GM19467 (cell line): ENCODE measurements around the gene PODN.

Source experiments
- ATAC-seq: cut with Tn5 transposase; IDR thresholded peaks from one replicate; pipeline ENCODE4 v1.9.1; 2021; ENCODE audit warnings: mild to moderate bottlenecking, moderate library complexity; ENCODE audit not compliant: unreplicated experiment

PODN gene

GRCh38 chr1:53088616-53089300 is 26.7 kb downstream of the PODN start:
- no peak for ATAC-seq

DNA sequence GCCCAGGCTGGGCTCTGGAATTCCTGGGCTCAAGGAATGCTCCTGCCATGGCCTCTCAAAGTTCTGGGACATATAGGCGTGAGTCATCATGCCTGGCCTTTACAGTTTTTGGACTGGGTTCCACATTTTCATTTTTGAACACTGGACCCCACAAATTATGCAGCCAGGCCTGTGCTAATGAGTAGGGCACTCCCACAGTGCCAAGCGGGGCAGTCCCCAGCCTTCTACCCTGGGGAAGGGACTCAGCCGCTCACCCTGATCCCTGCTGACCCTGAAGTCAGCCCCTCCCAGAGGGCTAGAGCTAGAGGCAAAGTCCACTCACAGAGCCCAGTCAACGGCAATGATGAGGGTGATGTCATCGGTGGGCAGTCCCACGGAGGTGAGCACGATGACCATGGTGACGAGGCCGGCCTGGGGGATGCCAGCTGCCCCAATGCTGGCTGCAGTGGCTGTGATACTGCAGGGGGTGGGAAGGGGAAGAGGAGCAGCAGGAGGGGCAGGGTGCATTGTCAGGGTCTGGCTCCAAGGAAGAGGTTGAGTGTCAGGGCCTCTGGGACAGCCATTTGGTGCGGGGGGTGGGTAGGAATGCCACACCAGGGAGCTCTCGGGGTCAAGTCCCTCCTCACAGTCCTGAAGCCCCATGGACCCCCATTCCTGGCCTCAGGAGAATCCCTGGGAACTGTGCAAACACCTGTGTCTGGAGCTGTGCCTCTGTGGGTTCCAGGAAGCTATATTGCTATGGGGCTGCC is 27.6 kb downstream of the PODN start:
- ATAC-seq: no peak

DNA sequence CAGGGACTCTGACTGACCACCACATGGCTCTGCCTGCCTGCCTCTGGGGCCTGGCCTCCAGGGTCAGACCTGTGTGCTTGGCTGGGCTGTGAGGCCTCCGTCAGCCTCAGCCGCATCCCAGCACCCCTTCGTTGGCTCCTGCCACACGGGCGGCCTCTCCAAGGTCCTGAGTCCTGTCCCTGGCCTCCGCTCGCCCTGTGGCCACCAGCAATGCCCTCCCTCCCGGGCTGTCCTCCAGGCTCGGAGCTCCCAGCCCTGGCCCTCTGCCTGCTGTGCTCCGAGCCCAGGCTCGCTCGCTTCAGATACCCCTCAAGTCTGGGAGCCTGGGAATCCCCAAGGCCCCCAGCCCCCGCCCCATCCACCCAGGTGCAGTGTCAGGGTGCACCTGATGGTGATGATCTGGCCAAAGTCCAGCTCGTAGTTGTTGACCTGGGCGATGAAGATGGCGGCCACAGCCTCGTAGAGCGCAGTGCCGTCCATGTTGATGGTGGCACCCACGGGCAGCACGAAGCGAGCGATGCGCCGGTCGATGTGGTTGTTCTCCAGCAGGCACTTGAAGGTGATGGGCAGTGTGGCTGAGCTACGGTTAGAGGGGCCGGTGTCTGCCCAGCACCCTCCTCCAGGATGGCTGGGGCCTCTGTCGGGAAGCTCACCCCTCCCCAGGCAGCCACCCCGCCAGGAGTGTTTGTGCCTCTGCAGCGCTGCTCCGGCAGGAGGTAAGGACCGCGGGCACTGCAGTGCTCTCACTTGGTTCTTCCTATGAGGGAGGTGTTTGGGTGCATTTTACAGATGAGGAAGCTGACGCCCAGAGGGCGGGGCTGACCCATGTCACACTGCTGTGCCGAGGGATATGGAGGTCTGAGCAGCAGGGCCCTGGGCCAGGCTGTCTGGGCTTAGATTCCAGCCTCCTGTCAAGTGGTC is 28.5 kb downstream of the PODN start:
- no peak for ATAC-seq

DNA sequence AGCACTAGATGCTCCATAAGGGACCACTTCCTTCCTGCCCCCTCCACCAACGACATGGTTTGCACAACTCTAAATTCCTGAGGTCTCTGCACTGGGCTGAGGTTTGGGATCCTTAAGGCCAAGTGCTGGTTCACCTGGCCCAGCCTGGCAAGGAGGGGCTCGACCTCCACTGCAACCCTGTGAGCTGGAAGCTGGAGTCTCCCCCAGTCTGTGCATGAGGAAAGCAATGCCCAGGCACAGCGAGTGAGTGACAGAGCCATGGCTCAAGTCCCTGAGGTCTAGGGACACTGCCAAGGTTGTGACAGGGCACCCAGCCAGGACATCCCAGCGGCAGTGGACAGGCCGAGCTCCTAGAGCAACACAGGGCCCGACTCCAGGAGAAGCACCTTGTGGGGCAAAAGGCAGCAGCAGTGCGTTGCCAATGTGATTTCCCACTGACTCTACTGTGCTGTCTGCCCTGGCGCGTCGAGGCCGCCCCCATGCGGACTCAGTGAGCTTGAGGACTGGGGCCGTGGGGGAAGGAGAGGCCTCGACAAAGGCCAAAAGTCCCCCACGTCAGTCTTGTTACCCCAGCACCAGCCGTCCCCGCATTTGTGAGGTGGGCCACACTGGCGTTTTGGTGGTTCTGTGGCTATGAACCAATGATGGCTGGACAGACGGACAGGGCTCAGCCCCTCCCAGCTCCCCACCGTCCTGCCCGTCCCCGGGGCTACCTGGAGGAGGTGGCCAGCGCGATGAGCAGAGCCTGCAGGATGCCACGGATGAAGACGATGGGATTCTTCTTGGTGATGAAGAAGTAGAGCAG is 30.0 kb downstream of the PODN start:
- no peak for ATAC-seq

DNA sequence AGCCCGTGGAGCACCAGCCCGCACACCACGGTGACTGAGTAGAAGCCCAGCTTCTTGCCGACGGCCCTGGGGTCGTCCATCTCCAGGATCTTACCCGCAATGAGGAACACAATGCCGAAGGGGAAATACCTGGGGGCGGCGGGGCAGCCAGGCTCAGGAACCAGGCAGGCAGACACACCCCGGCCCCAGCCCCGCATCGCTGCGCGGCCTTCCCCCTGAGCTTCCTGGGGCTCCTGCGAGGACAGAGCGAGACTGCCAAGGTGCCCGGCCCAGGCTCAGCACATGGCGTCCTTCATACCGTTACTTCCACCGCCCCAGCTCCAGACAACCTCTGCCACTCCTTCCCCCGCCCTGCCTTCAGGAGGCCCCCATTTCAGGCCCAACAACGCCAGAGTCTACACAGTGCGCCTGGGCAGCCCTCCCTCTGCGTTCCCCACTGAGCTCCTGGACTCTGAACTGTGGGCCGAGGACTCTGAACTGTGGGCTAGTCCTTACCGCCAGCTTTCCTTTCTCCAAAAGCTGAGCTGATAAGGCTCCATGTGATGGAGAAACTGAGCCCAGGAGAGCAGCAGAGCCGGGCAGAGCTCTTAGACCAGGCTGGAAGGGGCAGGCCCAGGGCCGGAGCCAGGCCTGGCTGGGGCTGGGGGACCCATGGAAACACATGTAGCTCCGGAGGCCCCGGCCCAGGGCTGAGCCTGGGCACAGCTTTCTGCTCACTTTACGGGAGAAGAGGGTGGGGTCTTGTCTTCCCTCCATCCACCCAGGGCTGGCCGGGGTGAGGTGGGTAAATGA is 30.8 kb downstream of the PODN start:
- no peak for ATAC-seq

DNA sequence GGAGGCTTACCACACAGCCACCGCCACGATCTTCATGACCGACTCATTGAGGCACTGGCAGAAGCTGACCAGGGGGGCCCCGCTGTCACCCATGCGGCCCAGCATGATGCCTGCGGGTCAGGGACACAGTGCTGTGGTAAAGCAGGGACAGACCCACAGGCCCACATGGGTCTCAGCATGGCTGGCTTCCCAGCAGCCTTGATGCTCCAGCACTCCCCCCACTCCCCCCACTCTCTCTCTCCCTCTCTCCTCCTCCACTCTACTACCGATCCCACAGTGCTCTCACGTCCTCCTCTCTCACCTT is 31.4 kb downstream of the PODN start:
- ATAC-seq: no peak

- ATAC-seq: no peak
Observed at GRCh38 chr1:53093778-53094532, 31.9 kb downstream of the PODN start.

DNA sequence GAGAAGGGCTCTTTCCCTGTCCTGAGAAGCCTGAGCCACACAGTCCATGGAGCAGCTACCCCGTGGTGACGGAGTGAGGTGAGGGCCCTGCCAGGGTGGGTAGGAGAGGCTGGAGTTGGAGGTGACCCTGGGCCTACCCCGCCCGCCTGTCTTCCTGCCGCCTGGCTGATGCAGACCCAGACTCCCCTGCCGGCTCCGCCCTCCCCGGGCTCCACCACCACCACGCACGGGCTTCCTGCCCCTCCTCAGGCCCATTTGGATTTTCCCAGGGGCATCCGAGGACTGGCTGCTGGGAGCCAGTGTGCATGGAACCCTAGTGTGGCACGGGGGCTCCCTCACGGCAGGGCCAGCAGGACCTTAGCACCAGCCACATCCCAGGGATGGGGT is 32.5 kb downstream of the PODN start:
- no peak for ATAC-seq

GRCh38 chr1:53104289-53104913 is 42.4 kb downstream of the PODN start:
- ATAC-seq: no peak

- no peak for ATAC-seq
Observed at GRCh38 chr1:53107090-53107489, 45.1 kb downstream of the PODN start.

DNA sequence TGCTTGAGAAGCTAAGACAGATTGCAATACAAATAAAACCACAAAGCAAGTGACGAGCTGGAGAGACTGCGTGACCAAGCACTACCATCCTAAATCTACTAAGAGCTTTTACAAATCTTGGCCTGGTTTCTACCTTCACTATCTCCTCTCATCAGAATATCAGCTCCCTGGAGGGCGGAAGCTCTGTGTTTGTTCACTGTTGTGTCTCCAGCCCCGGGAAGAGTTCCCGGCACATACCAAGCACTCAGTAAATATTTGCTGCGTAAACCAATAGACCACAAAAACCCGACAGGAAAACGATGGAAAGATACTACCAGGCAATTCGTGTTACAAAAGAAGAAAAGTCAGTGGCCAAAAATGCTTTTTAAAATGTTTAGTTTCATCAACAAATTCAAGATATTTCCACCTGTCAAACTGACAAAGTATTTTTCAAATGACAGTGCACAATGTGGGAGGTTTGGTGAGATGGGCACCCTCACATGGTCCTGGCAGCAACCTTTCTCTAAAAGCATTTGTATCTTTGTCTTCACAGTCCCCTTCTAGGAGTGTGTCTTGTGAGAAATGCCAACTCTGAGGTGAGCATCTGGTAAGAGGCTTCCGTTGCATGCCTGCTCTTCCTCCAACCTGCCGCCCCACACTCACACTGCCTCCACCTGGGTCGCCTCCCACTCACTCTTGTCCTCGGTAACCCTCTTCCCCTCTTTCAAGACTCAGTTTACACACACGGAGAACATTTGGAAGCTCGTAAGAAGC is 45.7 kb downstream of the PODN start:
- ATAC-seq: no peak

DNA sequence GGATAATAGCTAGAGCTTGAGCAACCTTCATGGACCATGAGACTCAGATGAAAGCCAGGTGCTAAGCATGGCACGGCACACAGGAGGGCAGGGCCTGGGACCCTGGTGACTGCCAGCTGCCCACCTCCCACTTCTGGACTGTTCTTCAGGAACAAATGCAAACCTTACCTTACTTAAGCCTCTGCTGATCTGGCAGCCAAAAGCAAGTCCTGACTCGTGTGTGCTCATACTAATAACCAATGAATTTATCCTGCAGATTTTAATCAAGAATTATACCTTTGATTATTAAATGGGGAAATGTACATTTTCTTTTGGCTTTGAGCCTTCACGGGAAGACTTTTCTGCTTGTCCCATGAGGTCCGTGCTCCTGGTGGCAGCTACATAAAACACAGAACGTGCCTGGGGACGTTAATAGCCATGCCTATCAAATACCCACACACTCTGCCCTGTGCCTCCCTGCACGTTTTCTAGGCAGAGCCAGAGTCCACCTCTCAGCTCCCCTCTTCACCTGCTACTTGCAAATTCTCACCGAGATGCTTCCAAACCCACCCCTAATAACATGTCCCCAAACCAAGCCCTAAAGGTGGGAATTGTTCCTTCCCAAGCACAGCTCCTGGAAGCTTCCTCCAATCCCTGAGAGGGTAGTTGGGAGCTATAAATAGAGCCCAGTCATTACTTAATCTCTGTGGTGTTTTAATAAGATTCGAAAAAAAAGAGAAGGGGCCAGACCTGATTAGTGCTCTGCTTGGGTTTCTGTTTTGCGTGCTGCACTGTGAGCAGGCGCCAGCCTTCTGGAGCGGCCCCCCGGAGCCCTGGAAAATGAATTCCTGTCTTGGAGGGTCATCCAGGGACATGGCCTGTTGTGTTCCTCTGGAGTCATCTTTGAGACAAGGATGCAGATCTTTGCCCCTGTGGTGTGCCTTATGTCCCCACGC is 46.9 kb downstream of the PODN start:
- no peak for ATAC-seq

DNA sequence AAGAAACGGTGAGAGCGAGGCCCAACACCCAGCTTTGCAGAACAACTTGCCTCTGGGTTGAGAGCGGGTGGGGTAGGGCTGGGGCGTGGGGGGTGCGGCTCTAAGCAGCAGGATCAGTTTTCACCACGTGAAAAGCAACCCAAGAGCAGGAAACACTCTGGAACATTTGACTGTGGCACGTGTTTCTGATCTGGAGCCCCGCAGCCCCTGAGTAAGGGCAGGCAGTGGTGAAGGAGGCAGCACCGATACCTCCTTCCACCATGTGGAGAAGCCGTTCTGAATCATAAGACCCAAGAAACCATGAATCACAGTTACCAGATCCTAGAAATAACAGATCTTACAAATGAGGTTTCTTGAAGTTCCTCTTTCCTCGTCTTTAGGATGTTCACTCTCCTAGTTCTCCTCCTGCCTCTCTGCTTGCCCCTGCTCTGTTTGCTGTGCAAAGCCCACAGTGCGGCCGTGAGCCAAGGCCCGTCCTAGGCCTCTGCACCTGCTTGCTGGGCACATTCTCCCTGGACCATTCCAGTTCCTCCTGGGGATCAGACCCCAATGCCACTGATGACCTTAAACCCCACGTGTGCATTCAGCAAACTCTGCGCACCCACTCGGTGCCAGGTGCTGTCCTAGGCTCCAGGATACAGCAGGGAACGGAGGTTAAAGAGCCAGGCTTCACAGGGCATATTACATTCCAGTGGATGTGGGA is 48.5 kb downstream of the PODN start:
- ATAC-seq: no peak

DNA sequence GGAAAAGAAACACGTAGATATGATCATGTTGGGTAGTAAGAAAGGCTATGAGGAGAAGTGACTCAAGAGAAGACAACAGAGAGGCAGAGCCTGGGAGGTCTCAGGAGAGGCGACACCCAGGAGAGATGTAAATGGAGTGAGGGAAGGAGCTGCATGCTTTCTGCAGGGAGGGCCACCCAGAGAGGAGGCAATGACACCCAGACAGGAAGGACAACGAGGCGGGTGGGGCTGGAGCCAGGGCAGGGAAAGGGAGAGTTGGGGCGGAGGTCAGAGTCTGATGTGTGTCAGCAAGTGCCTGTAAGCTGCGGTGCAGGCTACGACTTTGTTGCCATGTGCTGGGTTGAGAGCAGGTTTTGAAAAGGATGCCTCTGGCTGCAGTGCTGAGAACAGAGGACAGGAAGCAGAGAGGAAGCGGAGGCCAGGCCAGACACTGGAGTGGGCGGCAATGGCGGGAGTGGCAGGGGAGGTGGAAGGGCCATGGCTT is 49.1 kb downstream of the PODN start:
- ATAC-seq: no peak

- no peak for ATAC-seq
Observed at GRCh38 chr1:53111693-53112092, 49.7 kb downstream of the PODN start.

- ATAC-seq: no peak
Observed at GRCh38 chr1:53112271-53112774, 50.3 kb downstream of the PODN start.
